ENCODE results near the gene LMX1A.

The LMX1A gene

GRCh38 chr1:165365341-165365740 lies 8.8 kb upstream of the LMX1A start:
- no peak for DNase-seq

- no peak for DNase-seq
These were observed 8.1 kb upstream of the LMX1A start for GRCh38 chr1:165364568-165365133.

- DNase-seq: no peak
These were observed 361 bp upstream of the LMX1A start for GRCh38 chr1:165356876-165357275.

- DNase-seq: no peak
These were observed 1.2 kb downstream of the LMX1A start for GRCh38 chr1:165355139-165355976.

GRCh38 chr1:165354739-165355138 lies 1.8 kb downstream of the LMX1A start:
- DNase-seq: no peak

- DNase-seq: no peak
These were observed 2.5 kb downstream of the LMX1A start for GRCh38 chr1:165353731-165354671.

GRCh38 chr1:165352442-165353293 lies 3.8 kb downstream of the LMX1A start:
- no peak for DNase-seq

GRCh38 chr1:165351863-165352441 lies 4.6 kb downstream of the LMX1A start:
- DNase-seq: no peak

- DNase-seq: no peak
These were observed 5.7 kb downstream of the LMX1A start for GRCh38 chr1:165350840-165351239.

- no peak for DNase-seq
These were observed 11.0 kb downstream of the LMX1A start for GRCh38 chr1:165345502-165345901.

- no peak for DNase-seq
These were observed 11.8 kb downstream of the LMX1A start for GRCh38 chr1:165344736-165345135.

- no peak for DNase-seq
These were observed 12.3 kb downstream of the LMX1A start for GRCh38 chr1:165344198-165344597.

- DNase-seq: no peak
These were observed 13.9 kb downstream of the LMX1A start for GRCh38 chr1:165342587-165342986.

- DNase-seq: no peak
These were observed 14.3 kb downstream of the LMX1A start for GRCh38 chr1:165342168-165342567.

GRCh38 chr1:165339164-165339563 lies 17.4 kb downstream of the LMX1A start:
- no peak for DNase-seq

GRCh38 chr1:165330483-165330882 lies 26.0 kb downstream of the LMX1A start:
- DNase-seq: no peak

- no peak for DNase-seq
These were observed 27.4 kb downstream of the LMX1A start for GRCh38 chr1:165329104-165329503.

GRCh38 chr1:165328136-165328535 lies 28.4 kb downstream of the LMX1A start:
- DNase-seq: no peak

GRCh38 chr1:165327538-165327937 lies 29.0 kb downstream of the LMX1A start:
- no peak for DNase-seq

- DNase-seq: no peak
These were observed 30.9 kb downstream of the LMX1A start for GRCh38 chr1:165325460-165326203.

GRCh38 chr1:165324050-165324449 lies 32.5 kb downstream of the LMX1A start:
- DNase-seq: no peak
